ENCODE measurements around the gene SWAP70.

The SWAP70 gene

DNA sequence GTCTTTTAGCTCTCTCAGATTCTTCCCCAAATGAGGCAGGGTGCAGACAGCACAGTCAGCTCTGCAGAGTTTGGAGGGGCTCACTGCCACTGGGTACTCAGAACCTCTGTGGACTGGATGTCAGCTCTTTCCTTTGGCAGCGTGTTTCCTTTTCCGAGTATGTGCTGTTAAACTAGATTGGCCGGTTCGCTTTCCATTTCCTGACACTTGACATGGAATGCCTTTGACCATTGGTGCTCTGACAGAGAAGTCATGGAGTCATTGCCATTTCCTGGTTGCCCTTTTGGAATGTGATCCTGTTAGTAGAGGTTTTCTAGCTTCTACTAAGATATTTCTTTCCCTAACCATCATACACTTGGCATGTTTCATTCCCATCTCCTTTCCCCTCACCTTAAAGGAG lies 86.7 kb downstream of the SWAP70 start:
- WGBS (ENCODE audit: insufficient coverage, insufficient read length), result no CpG with 5 or more reads among the region's 4 CpGs
- Histone ChIP-seq H3K27me3 (ENCODE audit: control insufficient read depth, insufficient read depth, low read length) (no peaks in the 10 kb centered on the region), H3K36me3 (ENCODE audit: control insufficient read depth, insufficient read depth, low read length) (peaks cover 8% of the 10 kb centered on the region; the same call in 1 of the 2 replicates), H3K27ac (ENCODE audit: low read length) (no peak overlapping the region), H3K4me1 (ENCODE audit: control insufficient read depth, insufficient read depth, low read length) (no peaks in the 10 kb centered on the region), H3K9me3 (ENCODE audit: control insufficient read depth, insufficient read depth, low read length) (no peaks in the 10 kb centered on the region), H3K4me3 (ENCODE audit: low read length) (no peak overlapping the region)
- DNase-seq (ENCODE audit: low read depth, low spot score), result no peak

DNA sequence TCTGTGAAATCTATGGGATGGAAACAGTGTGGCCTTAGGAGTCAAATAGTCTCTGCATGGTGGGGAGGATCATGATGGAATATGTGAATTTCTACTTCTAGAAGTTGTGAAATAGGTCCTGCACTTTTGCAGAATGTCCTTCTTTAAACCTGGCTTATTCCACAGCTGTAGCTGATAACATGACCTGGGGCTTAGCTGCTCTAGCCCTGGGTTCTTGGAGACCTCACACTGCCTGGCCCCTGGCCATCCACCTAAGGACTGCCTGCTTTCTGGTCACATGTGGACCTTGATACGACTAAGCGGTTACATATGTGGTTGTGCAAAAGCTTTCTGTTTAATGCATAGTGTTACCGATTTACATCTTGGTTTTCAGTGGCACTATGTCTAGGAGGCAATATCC lies 88.2 kb downstream of the SWAP70 start:
- no peak overlapping the region for H3K27ac ChIP-seq (ENCODE audit: low read length)
- no peaks in the 10 kb centered on the region for H3K4me1 ChIP-seq (ENCODE audit: control insufficient read depth, insufficient read depth, low read length)
- H3K4me3 ChIP-seq (ENCODE audit: low read length), result no peak overlapping the region
- no peak for DNase-seq (ENCODE audit: low read depth, low spot score)
- WGBS (ENCODE audit: insufficient coverage, insufficient read length), result no CpG with 5 or more reads among the region's 3 CpGs
- no peaks in the 10 kb centered on the region for H3K27me3 ChIP-seq (ENCODE audit: control insufficient read depth, insufficient read depth, low read length)
- H3K36me3 ChIP-seq (ENCODE audit: control insufficient read depth, insufficient read depth, low read length), result peaks cover 8% of the 10 kb centered on the region; the same call in 1 of the 2 replicates
- no peaks in the 10 kb centered on the region for H3K9me3 ChIP-seq (ENCODE audit: control insufficient read depth, insufficient read depth, low read length)

DNA sequence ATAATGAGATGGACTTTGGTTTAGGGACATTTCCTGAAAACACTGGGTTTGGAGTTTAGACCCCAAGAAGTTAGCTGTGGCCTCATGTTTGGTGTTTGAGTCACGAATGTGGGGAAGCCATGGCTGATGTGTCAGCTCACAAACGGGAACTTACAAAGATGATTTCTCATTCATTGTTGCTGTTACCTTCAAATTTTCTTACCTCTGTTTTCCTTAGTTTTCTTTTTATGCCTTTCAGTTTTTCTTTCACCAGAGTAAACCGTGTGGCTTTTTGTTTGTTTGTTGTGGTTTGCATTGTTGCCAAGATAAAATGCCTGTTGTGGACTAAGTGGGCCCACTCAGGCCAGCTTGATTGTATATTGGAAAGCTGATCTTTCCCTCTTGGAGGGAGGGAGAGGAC lies 89.1 kb downstream of the SWAP70 start:
- H3K36me3 ChIP-seq (ENCODE audit: control insufficient read depth, insufficient read depth, low read length), result peaks cover 8% of the 10 kb centered on the region; the same call in 1 of the 2 replicates
- no peaks in the 10 kb centered on the region for H3K9me3 ChIP-seq (ENCODE audit: control insufficient read depth, insufficient read depth, low read length)
- H3K27ac ChIP-seq (ENCODE audit: low read length), result no peak overlapping the region
- H3K4me1 ChIP-seq (ENCODE audit: control insufficient read depth, insufficient read depth, low read length), result peaks cover 2% of the 10 kb centered on the region; the same call in 1 of the 2 replicates
- DNase-seq (ENCODE audit: low read depth, low spot score), result no peak
- WGBS (ENCODE audit: insufficient coverage, insufficient read length), result no CpG with 5 or more reads among the region's 3 CpGs
- no peaks in the 10 kb centered on the region for H3K27me3 ChIP-seq (ENCODE audit: control insufficient read depth, insufficient read depth, low read length)
- H3K4me3 ChIP-seq (ENCODE audit: low read length), result no peak overlapping the region

DNA sequence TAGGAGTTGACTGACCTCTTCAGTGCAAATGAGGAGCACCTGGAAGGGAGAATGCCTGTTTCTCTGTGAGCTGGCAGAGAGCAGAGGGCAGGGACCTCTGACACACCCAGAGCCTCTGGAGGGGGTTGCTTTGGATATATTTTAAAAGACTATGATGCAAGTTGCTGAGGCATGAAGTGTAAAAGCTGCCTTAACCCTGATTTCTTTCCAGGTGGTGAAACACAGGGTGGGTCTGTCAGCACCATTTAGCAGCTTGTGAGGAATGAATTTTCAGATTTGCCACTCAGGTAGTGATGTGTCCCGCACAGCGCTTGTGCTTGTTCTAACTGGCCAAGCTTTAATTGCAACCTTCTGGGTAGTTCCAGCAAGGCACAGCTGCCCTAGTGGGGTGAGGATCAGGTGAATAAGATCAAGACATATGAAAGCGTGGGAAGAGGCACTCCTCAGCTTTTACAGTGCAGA lies 90.2 kb downstream of the SWAP70 start:
- H3K36me3 ChIP-seq (ENCODE audit: control insufficient read depth, insufficient read depth, low read length), result peaks cover 8% of the 10 kb centered on the region; the same call in 1 of the 2 replicates
- WGBS (ENCODE audit: insufficient coverage, insufficient read length), result no CpG with 5 or more reads among the region's 3 CpGs
- H3K4me3 ChIP-seq (ENCODE audit: low read length), result no peak overlapping the region
- H3K4me1 ChIP-seq (ENCODE audit: control insufficient read depth, insufficient read depth, low read length), result peaks cover 2% of the 10 kb centered on the region; the same call in 1 of the 2 replicates
- no peaks in the 10 kb centered on the region for H3K27me3 ChIP-seq (ENCODE audit: control insufficient read depth, insufficient read depth, low read length)
- no peaks in the 10 kb centered on the region for H3K9me3 ChIP-seq (ENCODE audit: control insufficient read depth, insufficient read depth, low read length)
- no peak for DNase-seq (ENCODE audit: low read depth, low spot score)
- H3K27ac ChIP-seq (ENCODE audit: low read length), result no peak overlapping the region

DNA sequence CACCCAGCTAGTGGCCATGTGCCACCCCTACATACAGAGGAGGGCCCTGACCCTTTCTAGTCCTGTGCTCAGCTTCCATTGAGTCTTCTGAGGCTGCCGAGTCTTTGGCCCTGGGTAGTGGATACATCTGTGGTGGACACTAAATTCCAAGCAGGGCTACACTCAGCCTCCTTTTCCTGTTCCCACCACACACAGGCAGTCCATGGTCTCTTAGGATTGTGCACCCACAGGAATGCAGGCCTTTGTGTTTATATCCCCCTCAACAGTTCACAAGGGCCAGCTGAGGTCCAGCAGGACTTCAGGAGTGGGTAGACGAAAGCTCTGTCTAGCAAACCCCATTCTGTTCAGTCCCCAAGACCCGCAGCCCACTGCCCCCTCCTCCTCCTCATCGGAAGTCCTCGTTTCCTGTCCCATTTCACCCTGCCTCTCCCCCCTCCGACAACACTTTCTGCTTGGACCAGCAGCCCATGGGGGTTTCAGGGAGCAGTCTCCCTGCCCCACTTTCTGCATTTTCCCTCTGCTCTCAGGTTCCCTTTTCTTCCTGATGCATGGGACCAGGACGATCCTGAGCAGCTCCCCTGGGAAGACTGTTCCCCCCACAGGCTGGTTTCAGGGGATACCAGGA lies 91.8 kb downstream of the SWAP70 start:
- Histone ChIP-seq H3K27me3 (ENCODE audit: control insufficient read depth, insufficient read depth, low read length) (no peaks in the 10 kb centered on the region), H3K4me3 (ENCODE audit: low read length) (no peak overlapping the region), H3K36me3 (ENCODE audit: control insufficient read depth, insufficient read depth, low read length) (peaks cover 5% of the 10 kb centered on the region; the same call in 1 of the 2 replicates), H3K4me1 (ENCODE audit: control insufficient read depth, insufficient read depth, low read length) (peaks cover 4% of the 10 kb centered on the region), H3K27ac (ENCODE audit: low read length) (no peak overlapping the region), H3K9me3 (ENCODE audit: control insufficient read depth, insufficient read depth, low read length) (no peaks in the 10 kb centered on the region)
- no CpG with 5 or more reads among the region's 7 CpGs for WGBS (ENCODE audit: insufficient coverage, insufficient read length)
- no peak for DNase-seq (ENCODE audit: low read depth, low spot score)

DNA sequence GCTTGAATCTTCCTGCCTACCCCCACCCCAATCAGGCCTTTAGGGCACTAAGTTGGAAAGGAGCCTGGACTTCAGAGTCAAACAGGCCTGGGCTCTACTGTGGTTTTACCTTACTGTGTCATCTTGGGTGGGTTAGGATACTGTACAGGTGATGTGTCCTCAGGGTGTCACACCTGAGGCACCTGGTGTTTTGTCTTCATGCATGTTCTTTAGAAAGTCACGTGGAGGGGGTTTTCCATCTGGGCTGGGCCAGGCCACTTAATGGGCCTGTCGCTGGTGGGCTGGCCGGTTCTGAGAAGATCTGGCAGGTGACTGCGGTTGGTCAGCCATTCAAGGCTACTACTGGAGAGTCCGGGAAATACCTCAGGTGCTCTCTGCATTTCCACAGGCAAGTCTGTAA lies 92.6 kb downstream of the SWAP70 start:
- H3K4me1 ChIP-seq (ENCODE audit: control insufficient read depth, insufficient read depth, low read length), result peaks cover 4% of the 10 kb centered on the region
- WGBS (ENCODE audit: insufficient coverage, insufficient read length), result no CpG with 5 or more reads among the region's 5 CpGs
- H3K9me3 ChIP-seq (ENCODE audit: control insufficient read depth, insufficient read depth, low read length), result no peaks in the 10 kb centered on the region
- H3K4me3 ChIP-seq (ENCODE audit: low read length), result no peak overlapping the region
- H3K27ac ChIP-seq (ENCODE audit: low read length), result no peak overlapping the region
- no peaks in the 10 kb centered on the region for H3K27me3 ChIP-seq (ENCODE audit: control insufficient read depth, insufficient read depth, low read length)
- peaks cover 5% of the 10 kb centered on the region; the same call in 1 of the 2 replicates for H3K36me3 ChIP-seq (ENCODE audit: control insufficient read depth, insufficient read depth, low read length)
- DNase-seq (ENCODE audit: low read depth, low spot score), result no peak

DNA sequence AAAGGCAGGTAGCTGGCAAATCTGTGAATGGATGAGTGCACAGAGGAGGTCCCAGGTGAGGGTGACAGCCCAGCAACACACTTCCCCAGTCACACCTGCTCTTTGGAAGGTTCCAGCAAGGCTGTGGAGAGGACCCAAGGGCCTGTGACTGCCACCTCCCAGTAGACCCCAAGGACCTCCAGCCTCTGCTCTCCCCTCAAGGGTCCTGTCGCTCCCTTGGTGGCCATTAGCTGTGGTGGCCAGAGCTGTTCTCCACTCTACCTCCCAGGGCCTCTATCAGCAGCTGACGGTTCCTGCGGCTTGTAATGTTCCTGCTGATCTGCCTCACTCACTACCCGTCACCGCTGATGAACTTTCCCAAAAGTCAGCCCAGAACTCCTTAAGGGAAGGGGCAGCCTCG lies 93.0 kb downstream of the SWAP70 start:
- DNase-seq (ENCODE audit: low read depth, low spot score), result no peak
- H3K4me3 ChIP-seq (ENCODE audit: low read length), result no peak overlapping the region

DNA sequence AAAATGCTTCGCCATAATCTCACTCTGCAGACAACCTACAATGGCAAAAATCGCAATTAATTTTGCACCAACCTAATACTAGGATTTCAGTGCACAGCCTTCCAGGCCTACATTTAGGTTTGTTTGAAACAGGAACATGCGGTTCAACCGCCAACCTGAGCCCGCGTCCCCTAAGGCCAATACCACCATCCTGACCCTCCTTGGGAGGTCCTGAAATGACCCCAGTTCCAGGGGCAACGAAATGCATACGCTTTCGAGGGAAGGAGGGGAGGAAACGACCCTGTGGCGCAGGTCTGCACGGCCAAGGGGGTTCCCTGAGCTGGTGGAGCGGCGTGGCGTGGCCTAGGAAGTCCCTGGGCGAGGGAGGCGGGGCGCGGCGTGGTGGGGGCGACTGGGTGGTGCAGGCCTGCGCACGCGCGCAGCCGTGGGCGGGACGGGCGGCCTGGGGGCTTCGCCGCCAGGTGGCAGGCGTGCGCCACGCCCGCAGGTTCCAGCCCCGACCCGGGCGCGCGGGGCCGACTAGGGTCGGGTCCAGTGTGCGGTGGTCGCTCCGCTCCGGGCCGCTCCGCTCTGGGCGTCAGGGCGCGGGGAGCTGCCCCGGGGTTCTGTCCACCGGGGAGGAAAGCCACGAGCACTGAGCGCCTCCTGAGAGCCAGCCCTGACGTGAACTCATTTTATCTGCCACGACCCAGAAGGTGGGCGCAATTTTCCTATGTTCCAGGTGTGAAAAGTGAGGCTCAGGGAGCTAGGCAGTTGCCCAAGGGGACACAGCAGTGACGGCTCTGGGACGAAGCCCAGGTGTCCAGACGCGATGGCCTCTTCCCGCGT lies 94.1 kb downstream of the SWAP70 start:
- no peaks in the 10 kb centered on the region for H3K27me3 ChIP-seq (ENCODE audit: control insufficient read depth, insufficient read depth, low read length)
- peaks cover 4% of the 10 kb centered on the region for H3K4me1 ChIP-seq (ENCODE audit: control insufficient read depth, insufficient read depth, low read length)
- H3K4me3 ChIP-seq (ENCODE audit: low read length), result peak overlapping the region; percentile 22; the same call in 1 of the 2 replicates
- no peak overlapping the region for H3K27ac ChIP-seq (ENCODE audit: low read length)
- no peaks in the 10 kb centered on the region for H3K36me3 ChIP-seq (ENCODE audit: control insufficient read depth, insufficient read depth, low read length)
- no peaks in the 10 kb centered on the region for H3K9me3 ChIP-seq (ENCODE audit: control insufficient read depth, insufficient read depth, low read length)
- no CpG with 5 or more reads among the region's 64 CpGs for WGBS (ENCODE audit: insufficient coverage, insufficient read length)
- no peak for DNase-seq (ENCODE audit: low read depth, low spot score)

More for the DNA sequence above, 93.0 kb downstream of the SWAP70 start:
- no peaks in the 10 kb centered on the region for H3K27me3 ChIP-seq (ENCODE audit: control insufficient read depth, insufficient read depth, low read length)
- WGBS (ENCODE audit: insufficient coverage, insufficient read length), result no CpG with 5 or more reads among the region's 6 CpGs
- no peaks in the 10 kb centered on the region for H3K9me3 ChIP-seq (ENCODE audit: control insufficient read depth, insufficient read depth, low read length)
- no peak overlapping the region for H3K27ac ChIP-seq (ENCODE audit: low read length)
- H3K36me3 ChIP-seq (ENCODE audit: control insufficient read depth, insufficient read depth, low read length), result peaks cover 4% of the 10 kb centered on the region; the same call in 1 of the 2 replicates
- H3K4me1 ChIP-seq (ENCODE audit: control insufficient read depth, insufficient read depth, low read length), result peaks cover 4% of the 10 kb centered on the region

DNA sequence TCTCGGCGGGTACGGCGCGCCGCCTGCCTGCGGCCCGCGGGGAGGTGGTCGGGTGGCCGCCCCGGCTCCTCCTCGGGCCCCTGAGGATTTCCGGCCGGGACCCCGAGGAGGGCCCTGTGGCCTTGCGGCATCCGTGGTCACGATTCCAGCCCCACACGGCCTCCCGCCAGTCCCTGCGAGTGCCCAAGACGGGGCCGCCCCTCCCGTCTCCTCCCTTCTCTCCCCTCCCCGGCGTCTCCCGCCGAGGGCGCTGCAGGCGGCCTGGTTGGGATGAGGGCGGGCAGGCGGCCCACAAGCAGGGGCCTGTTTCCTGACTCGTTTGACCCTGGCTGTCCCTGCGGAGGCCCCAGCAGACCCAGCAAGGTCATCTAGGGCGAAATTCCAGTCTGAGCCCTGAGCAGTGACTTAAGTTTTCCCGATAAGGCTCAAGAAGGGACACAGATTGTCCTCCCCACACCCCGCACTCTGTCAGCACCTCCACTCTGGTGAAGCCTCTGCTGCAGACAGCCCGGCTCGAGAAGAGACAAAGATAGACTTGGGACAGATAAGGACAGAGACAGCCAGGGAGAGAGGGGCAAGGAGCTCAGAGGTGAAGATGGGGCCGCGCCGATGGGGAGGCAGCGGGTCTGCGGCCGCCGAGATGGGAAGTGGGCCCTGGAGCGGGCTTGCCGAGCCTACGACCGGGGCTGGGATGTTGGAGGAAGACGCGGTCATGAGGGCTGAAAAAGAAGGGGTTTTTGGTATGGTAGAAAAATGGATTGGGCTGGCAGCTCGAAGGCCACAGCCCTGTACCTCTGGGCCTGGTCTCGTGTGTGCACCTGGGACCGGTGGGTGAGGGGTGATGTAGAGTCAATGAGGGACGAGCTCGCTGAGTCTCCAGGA lies 95.0 kb downstream of the SWAP70 start:
- 100% methylated on average over 2 of the region's 58 CpGs for WGBS (ENCODE audit: insufficient coverage, insufficient read length)
- no peaks in the 10 kb centered on the region for H3K9me3 ChIP-seq (ENCODE audit: control insufficient read depth, insufficient read depth, low read length)
- H3K36me3 ChIP-seq (ENCODE audit: control insufficient read depth, insufficient read depth, low read length), result no peaks in the 10 kb centered on the region
- peaks cover 4% of the 10 kb centered on the region for H3K4me1 ChIP-seq (ENCODE audit: control insufficient read depth, insufficient read depth, low read length)
- no peak for DNase-seq (ENCODE audit: low read depth, low spot score)
- H3K27me3 ChIP-seq (ENCODE audit: control insufficient read depth, insufficient read depth, low read length), result no peaks in the 10 kb centered on the region
- no peak overlapping the region for H3K27ac ChIP-seq (ENCODE audit: low read length)
- peak overlapping the region; percentile 13; the same call in 1 of the 2 replicates for H3K4me3 ChIP-seq (ENCODE audit: low read length)
